GM23338 (cell line): ENCODE data around the gene AKAP13. TPM values are rescaled to one million over a fixed set of nuclear protein-coding genes. Genes with fewer than 3 reads are reported as not detected.

Experiments used
- ATAC-seq: fragments of 200-7000 bp; cut with Tn5 transposase; 3 replicates; pipeline ENCODE4 v1.9.1; 2020
- DNase-seq: peaks from one replicate; pipeline ENCODE4 v3.0.0-alpha.2; 2015; ENCODE audit warnings: low spot score
- H2AFZ ChIP-seq: fragments of 200-600 bp; sonication (generic); 2 replicates; pipeline ENCODE4 v1.8.0; 2016; ENCODE audit warnings: antibody characterized with exemption, mild to moderate bottlenecking, moderate library complexity
- H3F3A ChIP-seq: fragments of 200-600 bp; sonication (generic); replicated peaks from 2 replicates; pipeline ENCODE4 v1.8.0; 2017; ENCODE audit warnings: antibody characterized with exemption, mixed run types, low read depth
- H3K27ac ChIP-seq: fragments of 200-600 bp; sonication (generic); 2 replicates; pipeline ENCODE4 v1.6.1; 2016; ENCODE audit warnings: low read depth
- H3K27me3 ChIP-seq: fragments of 200-600 bp; sonication (generic); 2 replicates; pipeline ENCODE4 v1.8.0; 2016; ENCODE audit warnings: mild to moderate bottlenecking, mixed run types, moderate library complexity; ENCODE audit not compliant: insufficient read depth
- H3K36me3 ChIP-seq: fragments of 200-600 bp; sonication (generic); 2 replicates; pipeline ENCODE4 v1.8.0; 2016; ENCODE audit warnings: mild to moderate bottlenecking; ENCODE audit not compliant: insufficient read depth
- H3K4me1 ChIP-seq: fragments of 200-600 bp; sonication (generic); 2 replicates; pipeline ENCODE4 v1.8.0; 2016; ENCODE audit warnings: mild to moderate bottlenecking, moderate library complexity; ENCODE audit not compliant: insufficient read depth
- H3K4me2 ChIP-seq: fragments of 200-600 bp; sonication (generic); 2 replicates; pipeline ENCODE4 v1.7.1; 2017; ENCODE audit warnings: mixed run types
- H3K4me3 ChIP-seq: fragments of 200-600 bp; sonication (generic); 2 replicates; pipeline ENCODE4 v1.6.1; 2016; ENCODE audit warnings: mixed run types
- H3K79me2 ChIP-seq: fragments of 200-600 bp; sonication (generic); replicated peaks from 2 replicates; pipeline ENCODE4 v1.8.0; 2017; ENCODE audit warnings: mild to moderate bottlenecking; ENCODE audit not compliant: insufficient read depth
- H3K9me2 ChIP-seq: fragments of 200-600 bp; sonication (generic); 2 replicates; pipeline ENCODE4 v1.8.0; 2017; ENCODE audit not compliant: insufficient read depth
- H4K20me1 ChIP-seq: fragments of 200-600 bp; sonication (generic); replicated peaks from 2 replicates; pipeline ENCODE4 v1.8.0; 2017; ENCODE audit warnings: mild to moderate bottlenecking; ENCODE audit not compliant: insufficient read depth
- H3K27ac Mint-ChIP-seq: 2 replicates; pipeline ENCODE4 v1.8.0; 2020; ENCODE audit warnings: inconsistent platforms, mild to moderate bottlenecking, moderate library complexity, mixed read lengths
- H3K27me3 Mint-ChIP-seq: 3 replicates; pipeline ENCODE4 v1.8.0; 2022; ENCODE audit warnings: low read depth, mild to moderate bottlenecking, moderate library complexity, mixed read lengths, inconsistent platforms; ENCODE audit not compliant: insufficient read depth, poor library complexity
- H3K36me3 Mint-ChIP-seq: 3 replicates; pipeline ENCODE4 v1.8.0; 2021; ENCODE audit warnings: low read depth, mild to moderate bottlenecking, inconsistent platforms, moderate library complexity, mixed read lengths
- H3K4me1 Mint-ChIP-seq: 3 replicates; pipeline ENCODE4 v1.8.0; 2020; ENCODE audit warnings: mild to moderate bottlenecking, inconsistent platforms, mixed read lengths
- H3K4me3 Mint-ChIP-seq: 3 replicates; pipeline ENCODE4 v1.8.0; 2021; ENCODE audit warnings: moderate library complexity, mild to moderate bottlenecking, inconsistent platforms, mixed read lengths
- H3K9me3 Mint-ChIP-seq: 3 replicates; pipeline ENCODE4 v1.8.0; 2020; ENCODE audit warnings: moderate library complexity, mild to moderate bottlenecking, inconsistent platforms, mixed read lengths
- CREB1 ChIP-seq: fragments of 250-450 bp; sonication (Bioruptor Pico); IDR thresholded peaks from 2 replicates; pipeline ENCODE4 v1.5.0; 2020; ENCODE audit warnings: low read depth, mild to moderate bottlenecking, moderate library complexity
- ETS1 ChIP-seq: IDR thresholded peaks from 2 replicates; pipeline ENCODE4 v1.6.1; 2016; ENCODE audit warnings: antibody characterized with exemption
- EZH2 ChIP-seq: fragments of 200-600 bp; sonication (generic); IDR thresholded peaks from one replicate; pipeline ENCODE4 v1.8.0; 2017; ENCODE audit warnings: antibody characterized with exemption, mild to moderate bottlenecking, low read depth; ENCODE audit not compliant: unreplicated experiment
- JUNB ChIP-seq: IDR thresholded peaks from one replicate; pipeline ENCODE4 v1.6.1; 2016; ENCODE audit warnings: antibody characterized with exemption; ENCODE audit not compliant: unreplicated experiment
- NANOG ChIP-seq: IDR thresholded peaks from 2 replicates; pipeline ENCODE4 v1.6.1; 2016; ENCODE audit warnings: antibody characterized with exemption, borderline replicate concordance
- REST ChIP-seq: IDR thresholded peaks from one replicate; pipeline ENCODE4 v1.6.1; 2018; ENCODE audit warnings: antibody characterized with exemption; ENCODE audit not compliant: unreplicated experiment
- STAT1 ChIP-seq: IDR thresholded peaks from one replicate; pipeline ENCODE4 v1.6.1; 2016; ENCODE audit warnings: antibody characterized with exemption; ENCODE audit not compliant: unreplicated experiment
- ZNF114 ChIP-seq: fragments of 250-450 bp; sonication (Bioruptor Pico); IDR thresholded peaks from 2 replicates; pipeline ENCODE4 v1.5.0; 2020; ENCODE audit warnings: mild to moderate bottlenecking, moderate library complexity
- ZNF462 ChIP-seq: fragments of 250-450 bp; sonication (Bioruptor Pico); IDR thresholded peaks from 2 replicates; pipeline ENCODE4 v1.5.0; 2020; ENCODE audit warnings: mild to moderate bottlenecking, moderate library complexity
- polyA plus RNA-seq: library from polyadenylated mRNA; unstranded; fragments of >200 nt; fragmentation: Nextera tagmentation; extraction: Ambion mirVana; gene quantifications from 2 replicates; pipeline ENCODE4 v1.2.1, GENCODE V29; 2016
- total RNA-seq: library from RNA; depleted of rRNA; stranded (reverse); fragments of >200 nt; shearing (Covaris generic); gene quantifications from 2 replicates; pipeline ENCODE4 v1.2.3, GENCODE V29; 2014

The AKAP13 gene
- total and polyA plus RNA-seq, 2 experiments from 2014 or later, result 46.2 to 60.7 TPM

- no peak for TF ChIP-seq ETS1
- TF ChIP-seq REST, result no peak
Observed at GRCh38 chr15:85374831-85375230, 5.6 kb upstream of the AKAP13 start (continued).

- Mint-ChIP-seq H3K36me3 (no peaks in the 10 kb centered on the region), H3K4me1 (peaks cover 14% of the 10 kb centered on the region), H3K27me3 (peaks cover 3% of the 10 kb centered on the region), H3K27ac (no peak overlapping the region), H3K9me3 (no peaks in the 10 kb centered on the region), H3K4me3 (no peak overlapping the region)
- peaks cover 7% of the 10 kb centered on the region for H4K20me1 ChIP-seq
- DNase-seq (no peak), ATAC-seq (no peak)
- no peaks in the 10 kb centered on the region for H3K27me3 ChIP-seq
- no peak overlapping the region for H3K4me3 ChIP-seq
- H3K79me2 ChIP-seq, result peaks cover 12% of the 10 kb centered on the region
- H3K9me2 ChIP-seq, result no peaks in the 10 kb centered on the region
- peaks cover 6% of the 10 kb centered on the region; the same call in 1 of the 2 replicates for H3K4me1 ChIP-seq
- no peak overlapping the region for H3K27ac ChIP-seq
- H2AFZ ChIP-seq, result no peak overlapping the region
- no peak overlapping the region for H3K4me2 ChIP-seq
- no peaks in the 10 kb centered on the region for H3F3A ChIP-seq
- H3K36me3 ChIP-seq, result no peaks in the 10 kb centered on the region
- TF ChIP-seq ZNF114 (no peak), ZNF462 (no peak), STAT1 (no peak), JUNB (no peak), CREB1 (CRISPR knock-in tag) (no peak), EZH2 (no peak), ETS1 (no peak), NANOG (no peak), REST (no peak)
Observed at GRCh38 chr15:85377269-85377668, 3.1 kb upstream of the AKAP13 start.
